Gastroesophageal sphincter (tissue), 3 donors: ENCODE measurements around the gene BMAL1.

Experiments used
- CTCF ChIP-seq, 4 experiments: fragments of 200-600 bp in 2 of 4; fragments of 450-650 bp in 2 of 4; sonication (generic) in 1 of 4; IDR thresholded peaks; one replicate each; pipeline ENCODE4 v1.5.1; 2017 to 2019; ENCODE audit warnings: antibody characterized with exemption in 4 of 4, mild to moderate bottlenecking in 2 of 4, moderate library complexity in 2 of 4
- POLR2AphosphoS5 ChIP-seq: sonication (generic); formaldehyde crosslinking; IDR thresholded peaks from one replicate; pipeline ENCODE4 v1.6.1; 2017; ENCODE audit warnings: antibody characterized with exemption

GRCh38 chr11:13271060-13271693 lies 6.4 kb upstream of the BMAL1 start:
- TF ChIP-seq CTCF (IDR thresholded peaks at IDR 0.05) = no peak
- no peak for TF ChIP-seq POLR2AphosphoS5
